Lower leg skin (tissue), 3 donors: Measurements from ENCODE around the gene DUS2.

Experiments
- POLR2A ChIP-seq, 2 donors: fragments of 450-650 bp; IDR thresholded peaks; one replicate each; pipeline ENCODE4 v1.6.1; 2016 to 2017; ENCODE audit warnings: antibody characterized with exemption in 2 of 2, mild to moderate bottlenecking in 1 of 2, moderate library complexity in 1 of 2
- TF ChIP-seq, protein P1 (sequence below), 3 donors: fragments of 450-650 bp; IDR thresholded peaks; one replicate each; pipeline ENCODE4 v1.5.1; 2016; ENCODE audit warnings: antibody characterized with exemption in 3 of 3, mild to moderate bottlenecking in 3 of 3, moderate library complexity in 2 of 3

DNA sequence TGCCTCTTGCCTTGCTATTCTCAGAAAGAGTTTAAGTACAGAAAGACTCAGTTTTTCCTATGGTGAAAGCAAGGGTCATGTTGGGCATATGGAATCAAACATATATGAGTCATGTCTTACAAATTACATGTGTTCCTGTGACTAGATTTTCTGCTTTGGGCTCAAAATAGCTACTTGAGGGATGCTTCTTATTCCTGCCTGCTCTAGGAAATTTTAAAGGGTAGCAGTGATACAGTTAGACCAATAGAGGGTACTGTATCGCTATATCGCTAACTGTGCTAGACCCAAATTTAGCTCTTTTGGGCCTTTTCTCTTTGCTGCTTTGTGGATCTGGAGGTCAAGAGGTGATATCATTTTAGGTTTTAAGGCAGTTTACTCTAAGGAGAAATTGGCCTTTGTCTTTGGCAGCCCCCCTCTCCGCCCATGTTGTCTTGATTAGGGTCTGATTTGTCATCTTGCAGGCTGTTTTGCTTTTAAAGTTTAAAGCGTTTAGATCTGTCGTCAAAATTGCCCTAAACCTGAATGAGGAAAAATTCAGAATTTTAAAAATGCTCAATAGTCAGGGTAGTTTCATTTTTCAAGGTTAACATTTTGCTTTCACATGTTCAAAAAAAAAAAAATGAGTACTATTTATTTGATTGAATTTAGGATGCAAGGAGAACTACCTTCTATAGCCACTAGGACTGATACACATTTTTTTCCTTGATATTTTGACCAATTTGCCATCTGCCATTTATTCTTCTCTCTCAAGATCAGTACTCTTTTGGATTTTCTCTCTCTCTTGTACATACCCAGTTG, 70.9 kb downstream of the DUS2 start:
- TF ChIP-seq, protein P1, sequence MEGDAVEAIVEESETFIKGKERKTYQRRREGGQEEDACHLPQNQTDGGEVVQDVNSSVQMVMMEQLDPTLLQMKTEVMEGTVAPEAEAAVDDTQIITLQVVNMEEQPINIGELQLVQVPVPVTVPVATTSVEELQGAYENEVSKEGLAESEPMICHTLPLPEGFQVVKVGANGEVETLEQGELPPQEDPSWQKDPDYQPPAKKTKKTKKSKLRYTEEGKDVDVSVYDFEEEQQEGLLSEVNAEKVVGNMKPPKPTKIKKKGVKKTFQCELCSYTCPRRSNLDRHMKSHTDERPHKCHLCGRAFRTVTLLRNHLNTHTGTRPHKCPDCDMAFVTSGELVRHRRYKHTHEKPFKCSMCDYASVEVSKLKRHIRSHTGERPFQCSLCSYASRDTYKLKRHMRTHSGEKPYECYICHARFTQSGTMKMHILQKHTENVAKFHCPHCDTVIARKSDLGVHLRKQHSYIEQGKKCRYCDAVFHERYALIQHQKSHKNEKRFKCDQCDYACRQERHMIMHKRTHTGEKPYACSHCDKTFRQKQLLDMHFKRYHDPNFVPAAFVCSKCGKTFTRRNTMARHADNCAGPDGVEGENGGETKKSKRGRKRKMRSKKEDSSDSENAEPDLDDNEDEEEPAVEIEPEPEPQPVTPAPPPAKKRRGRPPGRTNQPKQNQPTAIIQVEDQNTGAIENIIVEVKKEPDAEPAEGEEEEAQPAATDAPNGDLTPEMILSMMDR (IDR thresholded peaks at IDR 0.05): peak in 1 of 3 donors; percentile 44
- TF ChIP-seq POLR2A (IDR thresholded peaks at IDR 0.05): no peak
